CD4-positive, alpha-beta T cell treated with Interleukin-6 for 4 hours (primary cell): ENCODE results near the gene ZNF789.
"Not testable (repeated sequence)": the region's sequence is repeated elsewhere in the genome, so short reads cannot be mapped to it uniquely, and the experiment has no call there.

ENCODE experiments used
- DNase-seq: peaks from one replicate; pipeline ENCODE4 v3.0.0-alpha.2; 2020; ENCODE audit warnings: mixed read lengths

ZNF789 gene

GRCh38 chr7:99459087-99459486 is 13.6 kb upstream of the ZNF789 start:
- DNase-seq = no peak

DNA sequence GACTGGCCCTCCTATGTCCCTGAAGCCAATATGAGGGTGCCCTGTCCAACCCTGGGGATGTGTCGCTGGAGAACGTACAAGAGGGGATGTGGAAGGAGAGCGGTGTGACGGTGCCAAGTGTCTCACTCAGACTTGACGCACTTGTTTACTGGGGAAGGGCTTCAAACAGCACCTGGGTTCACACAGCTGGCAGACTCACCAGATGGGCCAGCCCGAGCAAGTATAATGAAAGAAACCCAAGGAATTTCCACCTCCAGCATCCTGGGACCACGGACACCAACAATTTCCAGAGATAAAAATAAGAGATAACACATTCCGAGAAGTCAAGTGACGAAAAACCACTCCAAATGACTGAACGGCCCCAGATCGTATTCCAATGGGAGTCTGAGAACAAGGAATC is 12.0 kb upstream of the ZNF789 start:
- no peak for DNase-seq

DNA sequence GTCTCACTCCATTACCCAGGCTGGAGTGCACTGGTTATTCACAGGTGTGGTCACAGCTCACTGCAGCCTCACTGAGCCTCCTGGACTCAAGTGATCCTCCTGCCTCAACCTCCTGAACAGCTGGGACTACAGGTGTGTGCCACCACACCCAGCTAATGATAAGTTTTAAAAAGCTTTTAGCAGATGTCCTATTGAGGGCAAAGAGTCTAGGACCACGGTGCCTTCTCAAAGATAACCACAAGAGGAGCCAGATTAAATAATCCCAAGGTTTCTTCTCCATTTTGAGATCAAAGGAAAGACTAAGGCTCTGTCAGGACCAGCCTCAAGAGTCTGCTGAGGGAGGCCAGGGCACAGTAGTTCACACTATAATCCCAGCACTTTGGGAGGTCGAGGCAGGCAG is 11.5 kb upstream of the ZNF789 start:
- DNase-seq = no peak

DNA sequence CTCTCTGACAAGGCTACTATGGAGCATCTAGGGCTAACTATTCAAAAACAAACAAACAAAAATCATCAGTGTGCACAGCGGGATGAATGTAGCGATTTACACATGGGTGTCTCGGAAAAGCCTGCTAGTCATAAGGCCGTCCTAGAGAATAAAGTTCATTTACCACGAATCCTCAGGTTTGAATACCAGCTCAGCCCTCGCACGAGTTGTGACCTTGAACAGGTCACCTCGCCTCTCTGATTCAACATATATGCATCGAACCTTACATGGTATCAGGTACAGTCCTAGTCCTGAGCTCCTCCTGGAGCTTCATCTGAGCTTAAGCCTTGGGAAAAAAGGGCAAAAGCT is 7.3 kb upstream of the ZNF789 start:
- no peak for DNase-seq

DNA sequence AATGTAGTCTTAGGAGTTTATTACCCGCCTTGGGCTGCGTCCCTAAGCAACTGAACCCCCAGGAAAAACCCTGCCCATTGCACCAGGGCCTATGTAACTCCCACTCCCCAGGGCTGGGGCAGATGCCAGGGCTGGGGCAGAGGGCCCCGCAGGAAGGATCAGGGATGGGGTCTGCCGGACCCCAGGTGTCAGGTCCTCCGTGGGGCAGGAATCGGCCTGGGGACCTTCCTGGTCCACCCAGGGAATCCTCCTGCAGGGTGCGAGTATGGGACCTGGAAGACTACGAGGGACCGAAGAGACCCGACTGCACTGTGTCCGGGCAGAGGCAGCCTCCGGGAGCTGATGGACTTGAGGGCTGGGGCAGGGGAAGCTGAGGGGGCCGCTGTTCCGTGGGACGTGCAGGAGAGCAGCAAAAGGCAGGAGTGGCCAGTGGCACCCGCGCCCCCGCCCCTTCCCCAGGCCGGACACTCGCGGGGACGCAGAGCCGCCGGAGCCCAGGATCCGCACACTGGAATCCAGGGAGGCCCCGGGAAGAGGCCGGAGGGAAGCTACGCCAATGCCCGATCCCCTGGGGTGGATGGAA is 4.3 kb upstream of the ZNF789 start:
- no peak for DNase-seq

- no peak for DNase-seq
Observed at GRCh38 chr7:99469381-99470065, 3.2 kb upstream of the ZNF789 start.

GRCh38 chr7:99473315-99473596 is 566 bp downstream of the ZNF789 start:
- no peak for DNase-seq

- DNase-seq = no peak
Observed at GRCh38 chr7:99476107-99476506, 3.4 kb downstream of the ZNF789 start.

DNA sequence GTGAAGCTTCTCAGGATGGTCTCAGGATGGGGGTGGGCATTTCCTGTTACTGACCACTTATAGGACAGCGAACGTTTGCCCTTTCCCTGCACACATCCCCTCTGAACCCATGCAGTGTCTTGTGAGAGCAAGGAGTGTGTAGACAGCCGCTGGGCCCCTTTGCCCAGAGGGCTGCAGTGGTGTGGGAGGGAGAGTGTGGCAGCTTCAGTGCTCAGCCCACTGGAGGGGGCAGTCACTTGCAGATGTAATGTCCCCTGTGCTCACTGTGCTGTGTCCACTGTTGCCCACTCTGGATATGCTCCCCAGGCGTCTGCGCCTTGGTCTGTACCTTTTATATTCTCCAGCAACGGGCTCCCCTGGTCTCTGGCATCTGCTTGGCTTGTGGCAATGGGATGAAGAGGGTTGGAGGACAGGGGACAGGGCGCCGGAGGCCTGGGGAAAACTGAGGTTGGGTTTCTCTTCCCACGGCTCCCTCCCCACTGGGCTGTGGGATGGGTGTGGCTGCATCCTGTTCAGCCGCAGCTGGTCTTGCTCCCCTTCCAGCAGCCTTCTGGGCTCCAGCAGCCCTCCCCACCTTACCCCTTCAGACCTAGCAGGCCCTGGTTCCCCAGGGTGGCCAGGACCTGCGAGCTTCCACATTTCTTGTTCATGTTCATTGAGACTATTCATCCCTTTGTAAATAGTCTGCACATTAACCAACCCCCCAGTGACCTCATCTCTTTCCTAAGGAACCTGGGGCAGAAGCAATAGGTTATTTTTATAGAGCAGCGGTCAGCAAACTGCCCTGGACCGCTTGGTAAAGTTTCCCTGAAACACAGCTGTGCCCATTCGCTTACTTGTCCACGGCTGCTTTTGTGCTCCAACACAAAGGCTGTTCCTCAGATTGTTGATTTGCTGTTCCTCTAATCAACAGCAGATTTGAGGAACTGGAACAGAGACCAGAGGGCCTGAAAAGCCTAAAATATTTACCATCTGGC is 6.1 kb downstream of the ZNF789 start:
- DNase-seq = no peak

- no peak for DNase-seq
Observed at GRCh38 chr7:99485094-99485493, 12.4 kb downstream of the ZNF789 start.

DNA sequence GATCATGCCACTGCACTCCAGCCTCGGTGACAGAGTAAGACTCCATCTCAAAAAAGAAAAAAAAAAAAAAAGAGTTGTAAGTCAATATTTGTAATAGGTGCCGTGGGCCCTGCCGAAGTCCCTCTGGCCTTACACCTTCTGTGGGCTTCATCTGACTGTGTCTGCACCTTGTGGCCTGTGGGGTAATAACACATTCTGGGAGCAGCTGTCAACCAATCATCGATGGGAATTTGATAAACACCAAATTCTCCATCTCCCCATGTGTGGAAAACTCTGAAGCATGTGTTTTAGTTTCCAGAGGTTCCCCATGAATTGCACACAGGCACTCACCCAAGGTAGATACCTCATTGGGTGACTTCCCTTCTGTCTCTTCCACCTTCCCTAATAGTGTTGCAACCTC is 16.5 kb downstream of the ZNF789 start:
- no peak for DNase-seq

- DNase-seq = no peak
Observed at GRCh38 chr7:99490878-99491277, 18.2 kb downstream of the ZNF789 start.

- no peak for DNase-seq
Observed at GRCh38 chr7:99493823-99494222, 21.1 kb downstream of the ZNF789 start.

DNA sequence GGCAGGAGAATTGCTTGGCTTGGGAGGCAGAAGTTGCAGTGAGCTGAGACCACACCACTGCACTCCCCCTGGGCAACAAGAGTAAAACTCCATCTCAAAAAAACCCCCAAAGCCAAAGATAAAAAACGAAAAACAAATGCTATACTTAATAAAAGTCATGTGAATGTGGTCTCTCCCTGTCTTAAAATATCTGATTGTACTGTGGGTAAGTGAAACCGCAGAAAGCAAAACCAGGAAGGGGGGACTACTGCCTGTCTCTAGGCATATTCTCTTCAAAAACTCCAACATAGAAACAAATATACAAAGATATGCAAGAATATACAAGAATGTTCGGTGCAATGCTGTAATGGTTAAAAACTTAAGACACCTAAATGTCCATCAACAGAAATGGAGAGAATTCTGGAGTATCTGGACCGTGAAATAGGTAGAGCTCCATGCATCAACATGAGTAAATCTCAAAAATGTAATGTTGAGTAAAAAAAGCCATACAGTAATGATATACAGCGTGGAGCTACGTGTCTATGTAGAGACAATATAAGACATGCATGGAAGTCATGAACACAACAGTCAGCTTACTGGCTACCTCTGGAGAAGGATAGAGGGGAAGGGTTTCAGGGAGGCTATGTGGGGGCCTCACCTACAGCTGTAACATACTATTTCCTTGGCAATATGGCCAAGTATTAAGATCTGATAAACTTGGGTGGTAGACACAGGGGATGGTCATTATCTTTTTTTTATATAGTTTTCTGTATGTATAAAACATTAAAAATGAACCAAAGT is 25.3 kb downstream of the ZNF789 start:
- no peak for DNase-seq

DNA sequence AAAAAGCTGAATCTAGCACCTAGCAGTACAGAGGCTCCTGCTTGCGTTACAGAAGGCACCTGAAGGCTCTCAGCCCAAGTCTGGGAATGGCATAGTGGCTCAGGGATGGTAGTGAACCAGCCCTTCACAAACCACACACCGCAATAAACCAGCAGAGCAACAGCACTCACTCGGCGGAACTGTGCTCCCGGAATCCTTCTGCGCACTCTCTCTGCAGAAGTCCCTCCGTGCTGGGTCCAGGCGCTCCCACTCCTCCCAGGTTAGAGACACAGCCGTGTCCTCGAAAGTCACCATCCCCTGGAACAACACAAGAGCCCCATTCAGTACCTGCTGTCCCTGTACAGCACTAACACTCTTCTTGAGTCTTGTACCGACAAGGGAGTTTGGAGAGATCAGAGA is 25.9 kb downstream of the ZNF789 start:
- DNase-seq = no peak

DNA sequence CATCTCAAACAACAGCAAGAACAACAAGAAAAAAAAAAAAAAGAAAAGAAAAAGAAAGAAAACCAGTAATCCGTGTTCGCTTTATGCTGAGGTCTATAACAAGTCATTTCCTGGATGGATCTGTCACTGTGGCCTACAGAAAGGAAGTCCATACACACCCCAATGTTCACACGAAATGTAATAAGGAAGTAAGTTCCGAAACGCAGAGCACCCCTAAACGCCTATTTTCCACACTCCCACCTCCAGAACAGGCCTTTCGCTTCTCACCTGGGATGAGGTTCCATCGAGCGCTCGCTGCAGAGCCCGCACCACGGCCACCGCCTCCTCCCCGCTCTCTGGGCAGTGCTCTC is 26.7 kb downstream of the ZNF789 start:
- peak; percentile 22 for DNase-seq

DNA sequence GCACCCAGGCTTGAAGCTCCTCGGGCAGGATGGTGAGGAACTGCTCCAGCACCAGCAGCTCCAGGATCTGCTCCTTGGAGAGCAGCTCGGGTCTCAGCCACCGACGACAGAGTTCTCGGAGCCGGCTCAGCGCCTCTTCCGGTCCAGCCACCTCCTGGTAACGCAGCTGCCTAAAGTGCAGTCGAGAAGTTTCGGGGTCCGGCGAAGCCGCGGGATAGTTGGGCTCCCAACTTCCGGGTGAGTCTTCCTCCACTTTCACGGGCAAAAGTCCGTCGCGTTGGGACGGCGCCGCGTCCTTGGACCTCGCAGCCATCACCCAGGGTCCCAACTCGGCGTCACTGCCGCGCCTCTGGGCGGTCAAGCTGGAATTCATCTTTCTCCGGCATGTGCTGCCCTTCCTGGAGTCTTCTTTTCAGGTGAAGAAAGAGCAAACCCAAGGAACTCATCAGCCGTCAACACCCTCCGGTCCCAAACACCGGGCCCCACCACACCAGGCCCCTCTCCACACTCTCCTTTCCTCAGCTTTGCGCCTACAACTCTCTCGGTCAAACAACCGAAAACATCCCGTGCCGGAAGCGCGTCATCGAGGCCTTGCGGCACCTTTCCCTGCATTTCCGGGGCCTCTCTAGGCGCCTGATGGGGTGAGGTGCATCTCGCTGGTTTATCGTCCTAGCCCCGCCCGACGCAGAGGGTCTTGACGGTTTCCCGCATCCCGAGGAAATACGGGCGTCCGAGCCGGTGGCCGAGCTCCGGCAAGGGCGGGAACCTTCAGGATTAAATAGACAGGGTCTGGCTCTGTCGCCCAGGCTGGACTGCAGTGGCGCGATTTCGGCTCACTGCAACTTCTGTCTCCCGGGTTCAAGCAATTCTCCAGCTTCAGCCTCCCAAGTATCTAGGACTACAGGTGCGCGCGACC is 27.3 kb downstream of the ZNF789 start, which contains the start of gene ZNF394:
ZNF394 (minus strand) TSS at position 561 of the 916 bp plus-strand sequence; CDS start at position 373, 188 bp downstream.
- DNase-seq = peak; percentile 93

DNA sequence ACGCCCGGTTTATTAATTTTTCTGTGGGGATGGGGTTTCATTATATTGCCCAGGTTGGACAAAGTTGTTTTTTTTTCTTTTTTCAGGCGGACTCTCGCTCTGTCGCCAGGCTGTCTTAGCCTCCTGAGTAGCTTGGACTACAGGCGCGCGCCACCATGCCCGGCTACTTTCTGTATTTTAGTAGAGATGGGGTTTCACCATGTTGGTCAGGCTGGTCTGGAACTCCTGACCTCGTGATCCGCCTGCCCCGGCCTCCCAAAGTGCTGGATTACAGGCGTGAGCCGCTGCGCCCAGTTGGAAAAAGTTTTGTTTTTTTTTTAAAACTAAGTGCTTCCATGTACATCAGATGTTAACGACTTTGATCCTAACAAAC is 27.9 kb downstream of the ZNF789 start:
- DNase-seq = no peak

DNA sequence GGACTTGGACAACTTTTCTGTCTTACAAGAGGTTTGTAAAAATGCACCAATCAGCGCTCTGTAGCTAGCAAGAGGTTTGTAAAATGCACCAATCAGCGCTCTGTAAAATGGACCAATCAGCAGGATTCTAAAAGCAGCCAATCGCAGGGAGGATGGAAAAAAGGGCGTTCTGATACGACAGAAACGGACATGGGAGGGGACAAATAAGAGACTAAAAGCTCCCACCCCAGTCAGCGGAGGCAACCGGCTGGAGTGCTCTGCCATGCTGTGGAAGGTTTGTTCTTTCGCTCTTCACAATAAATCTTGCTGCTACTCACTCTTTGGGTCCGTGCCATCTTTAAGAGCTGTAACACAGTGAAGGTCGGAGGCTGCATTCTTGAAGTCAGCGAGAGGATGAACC is 28.5 kb downstream of the ZNF789 start:
- not testable (repeated sequence) for DNase-seq

- no peak for DNase-seq
Observed at GRCh38 chr7:99504281-99504602, 31.6 kb downstream of the ZNF789 start.

- DNase-seq = peak; percentile 97
Observed at GRCh38 chr7:99504603-99505323, 32.1 kb downstream of the ZNF789 start, which contains the start of gene ZKSCAN5. ZKSCAN5 (plus strand) TSS chr7:99504662; CDS start chr7:99506045, 1,383 bp downstream.

DNA sequence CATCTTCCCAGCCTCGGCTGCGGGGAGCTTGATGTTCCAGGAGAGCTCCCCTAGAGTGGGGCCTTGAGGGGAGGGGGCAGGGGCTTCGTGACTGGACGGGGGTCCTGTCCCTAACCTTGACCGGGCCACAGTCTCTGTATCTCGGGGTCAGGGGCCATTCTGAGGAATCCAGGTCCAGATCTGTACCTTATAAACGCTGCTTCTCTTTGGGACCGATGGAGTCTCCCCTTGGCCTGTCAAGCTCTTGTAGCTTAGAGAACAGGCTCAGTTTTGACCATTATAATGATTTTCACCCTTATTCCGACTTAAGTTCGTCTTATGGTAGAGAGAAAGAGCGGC is 32.6 kb downstream of the ZNF789 start:
- no peak for DNase-seq
